GM21723 (cell line): ENCODE measurements around the gene PLIN5.

ENCODE experiments used
- ATAC-seq: cut with Tn5 transposase; IDR thresholded peaks from one replicate; pipeline ENCODE4 v1.9.1; 2021; ENCODE audit warnings: mild to moderate bottlenecking, moderate library complexity; ENCODE audit not compliant: unreplicated experiment

Gene PLIN5

DNA sequence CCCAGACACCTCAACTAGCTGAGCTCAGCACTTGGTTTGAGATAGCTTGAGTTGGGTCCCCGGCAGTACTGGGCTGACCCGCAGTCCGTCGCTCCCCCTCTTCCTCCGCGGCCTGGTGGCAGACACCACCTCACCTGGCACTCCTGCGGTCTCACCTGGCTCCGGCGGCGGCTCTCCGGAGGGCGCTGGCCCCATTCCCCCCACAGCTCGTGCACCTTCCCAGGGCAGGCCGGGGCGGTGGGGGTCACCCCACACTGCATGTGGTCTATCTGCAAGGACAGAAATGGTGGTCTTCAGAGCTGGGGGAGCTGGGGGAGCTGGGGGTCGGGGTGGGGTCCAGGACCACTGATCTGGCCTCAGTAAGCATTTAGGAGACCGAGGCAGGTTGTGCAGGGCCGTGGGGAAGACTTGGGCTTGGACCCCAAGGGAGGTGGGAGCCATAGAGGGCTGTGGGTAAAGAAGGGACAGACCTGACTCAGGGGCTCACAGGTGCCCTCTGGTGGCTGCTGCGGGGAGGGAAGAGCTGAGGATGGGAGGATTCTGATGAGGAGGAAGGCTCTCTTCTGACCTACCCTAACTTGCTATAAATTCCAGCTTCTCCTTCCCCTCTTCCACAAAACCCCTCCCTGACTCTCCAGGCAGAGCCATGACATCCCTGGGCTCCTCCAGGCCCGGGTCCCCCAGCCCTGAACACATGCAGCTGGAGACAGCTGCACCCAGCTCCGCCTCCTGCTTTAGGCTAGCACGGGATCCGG, 10.0 kb downstream of the PLIN5 start:
- no peak for ATAC-seq

DNA sequence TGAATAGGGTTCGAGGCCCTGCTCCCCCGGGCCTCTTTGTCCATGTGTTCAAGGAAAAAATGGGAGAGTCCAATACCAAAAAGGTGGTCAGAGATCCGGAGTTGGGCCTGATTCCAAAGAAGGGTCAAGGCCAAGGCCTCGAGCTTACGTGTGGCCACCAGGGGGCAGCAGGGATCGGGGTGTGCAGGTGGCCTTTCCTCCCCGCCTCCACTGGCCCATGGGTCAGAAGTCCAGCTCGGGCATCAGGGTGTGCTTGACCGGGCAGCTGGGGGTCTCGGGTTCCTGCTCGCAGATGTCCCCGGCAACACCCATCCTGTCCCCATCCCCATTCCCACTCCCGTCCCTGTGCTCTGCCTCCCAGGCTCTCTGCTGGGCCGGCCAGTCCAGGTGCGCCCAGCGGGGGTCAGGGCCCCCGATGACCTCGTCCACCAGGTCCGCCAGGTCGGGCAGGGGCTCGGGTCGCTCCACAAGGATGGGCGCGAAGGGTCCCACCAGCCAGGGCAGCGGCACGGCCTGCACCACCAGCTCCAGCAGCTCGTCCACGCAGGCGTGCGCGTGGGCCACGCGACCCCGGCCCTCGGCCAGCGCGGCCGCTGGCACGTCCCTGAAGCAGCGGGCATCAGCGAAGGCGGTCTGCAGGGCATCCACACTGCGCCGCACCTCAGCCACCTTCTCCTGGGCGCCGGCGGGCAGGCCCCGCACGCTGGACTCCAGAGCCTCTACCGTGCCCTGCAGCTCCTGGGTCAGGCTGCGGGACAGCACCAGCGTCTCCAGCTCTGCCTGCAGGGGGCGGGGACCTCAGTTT, 11.5 kb downstream of the PLIN5 start:
- ATAC-seq: no peak

DNA sequence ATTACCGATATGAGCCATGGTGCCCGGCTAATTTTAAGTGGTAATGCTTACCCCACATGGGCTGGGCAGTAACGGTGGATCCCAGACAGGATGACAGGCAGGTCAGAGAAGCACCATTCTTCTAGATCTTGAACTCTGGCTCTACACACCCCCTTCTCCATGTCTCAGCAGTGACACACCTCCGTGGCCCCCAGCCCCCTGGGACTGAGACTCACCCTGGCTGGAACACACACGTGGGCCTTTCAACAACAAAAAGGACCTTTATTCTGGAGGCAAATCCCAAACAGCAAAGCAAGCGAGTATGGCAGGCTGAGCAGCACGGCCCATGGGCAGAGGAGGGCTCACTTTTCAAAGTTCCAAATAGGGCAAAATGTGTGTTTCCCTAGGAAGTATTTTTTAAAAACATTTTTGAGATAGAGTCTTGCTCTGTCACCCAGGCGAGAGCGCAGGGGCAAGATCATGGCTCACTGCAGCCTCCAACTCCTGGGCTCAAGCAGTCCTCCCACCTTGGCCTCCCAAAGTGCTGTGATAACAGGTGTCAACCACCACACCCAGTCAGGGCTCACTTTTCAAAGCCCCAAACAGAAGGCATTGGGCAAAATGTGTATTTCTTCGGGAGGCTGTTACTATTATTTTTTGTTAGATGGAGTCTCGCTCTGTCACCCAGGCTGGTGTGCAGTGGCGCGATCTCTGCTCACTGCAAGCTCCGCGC, 12.6 kb downstream of the PLIN5 start:
- no peak for ATAC-seq

- ATAC-seq: no peak
Measured at GRCh38 chr19:4521888-4522242, 13.2 kb downstream of the PLIN5 start.

DNA sequence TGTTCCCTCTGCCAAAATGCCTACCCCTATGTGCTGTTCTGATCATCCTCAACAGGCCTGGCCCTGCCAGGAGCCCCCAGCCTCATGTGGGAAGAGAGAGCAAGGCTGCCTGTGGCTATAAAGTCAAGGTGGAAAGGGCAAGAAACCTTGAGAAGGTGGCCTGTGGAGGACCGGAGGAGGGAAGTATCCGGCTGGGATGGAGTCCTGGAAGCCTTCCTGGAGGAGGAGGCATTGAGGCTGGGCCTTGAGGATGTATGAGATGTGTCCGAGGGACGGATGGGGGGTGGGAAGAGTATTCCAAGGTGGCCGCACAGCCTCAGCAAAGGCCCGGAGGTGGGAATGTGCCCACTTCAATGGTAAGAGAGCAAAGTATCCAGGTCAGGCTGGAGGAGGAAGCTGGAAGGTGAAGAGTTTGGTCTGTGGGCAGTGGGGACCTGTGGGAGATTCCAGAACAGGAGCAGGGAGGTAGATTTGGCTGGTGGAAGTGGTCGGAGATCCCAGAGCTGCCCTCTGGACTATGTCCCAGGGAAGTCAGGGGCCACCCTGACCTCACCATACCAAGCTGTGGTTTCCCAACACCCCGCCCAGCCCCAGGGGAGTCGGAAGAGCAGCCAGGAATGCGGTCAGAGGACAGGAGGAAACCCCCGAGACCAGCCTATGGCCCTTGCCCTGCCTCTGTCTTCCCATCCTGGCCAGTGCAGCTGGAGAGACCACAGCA, 13.7 kb downstream of the PLIN5 start:
- no peak for ATAC-seq

DNA sequence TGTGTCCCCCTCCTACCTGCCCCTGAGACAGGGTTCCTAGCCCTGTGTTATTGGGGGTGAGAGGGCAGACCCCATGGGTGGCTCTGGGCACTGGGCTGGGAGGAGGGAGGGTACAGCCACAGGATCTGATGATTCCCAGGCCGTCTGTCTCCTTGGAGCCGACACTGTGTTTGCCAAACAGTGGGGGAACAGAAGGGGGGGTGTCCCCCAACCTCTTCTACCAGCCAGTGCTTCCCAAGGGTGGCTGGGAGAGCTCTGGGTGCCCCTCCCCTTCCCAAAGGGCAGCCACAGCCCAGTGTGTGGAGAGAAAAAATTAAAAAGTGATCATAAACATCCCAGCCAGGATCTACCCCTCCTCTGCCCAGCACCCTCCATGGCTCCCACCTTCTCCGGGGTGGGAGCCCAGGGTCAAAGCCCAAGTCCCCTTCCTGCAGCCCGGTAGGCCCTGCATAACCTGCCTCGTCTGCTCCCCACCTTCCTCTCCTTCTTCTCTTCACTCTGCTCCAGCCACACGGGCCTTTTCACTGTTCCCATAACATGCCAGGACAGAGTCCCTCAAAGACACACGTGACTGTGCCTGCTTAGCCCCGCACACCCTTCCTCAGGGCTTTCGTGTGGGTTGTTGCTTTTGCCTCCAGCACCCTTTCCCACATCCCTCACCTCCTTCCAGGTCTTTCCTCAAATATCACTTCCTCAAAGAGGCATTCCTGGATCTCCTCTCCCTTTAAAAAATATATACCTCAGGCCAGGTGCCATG, 15.3 kb downstream of the PLIN5 start:
- ATAC-seq: no peak

DNA sequence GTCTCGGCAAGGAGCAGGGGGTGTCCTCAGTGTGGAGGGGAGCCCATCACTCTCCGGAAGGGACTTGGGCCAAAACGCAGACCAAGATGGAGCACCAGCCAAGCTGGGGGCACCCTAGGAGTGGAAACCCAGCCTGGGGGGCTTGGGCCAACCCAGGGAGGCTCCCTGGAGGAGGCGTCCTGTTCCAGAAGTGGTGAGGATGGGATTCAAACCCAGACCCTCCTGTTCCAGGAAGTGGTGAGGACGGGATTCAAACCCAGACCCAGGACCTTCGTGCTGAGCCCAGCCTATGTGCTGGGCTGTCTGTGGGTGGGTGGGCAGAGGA, 15.9 kb downstream of the PLIN5 start:
- ATAC-seq: no peak

GRCh38 chr19:4518345-4519171, 16.5 kb downstream of the PLIN5 start, which contains the start of gene PLIN4:
PLIN4 (minus strand) TSS chr19:4518486; CDS start chr19:4518272, 214 bp downstream.
- ATAC-seq: no peak

DNA sequence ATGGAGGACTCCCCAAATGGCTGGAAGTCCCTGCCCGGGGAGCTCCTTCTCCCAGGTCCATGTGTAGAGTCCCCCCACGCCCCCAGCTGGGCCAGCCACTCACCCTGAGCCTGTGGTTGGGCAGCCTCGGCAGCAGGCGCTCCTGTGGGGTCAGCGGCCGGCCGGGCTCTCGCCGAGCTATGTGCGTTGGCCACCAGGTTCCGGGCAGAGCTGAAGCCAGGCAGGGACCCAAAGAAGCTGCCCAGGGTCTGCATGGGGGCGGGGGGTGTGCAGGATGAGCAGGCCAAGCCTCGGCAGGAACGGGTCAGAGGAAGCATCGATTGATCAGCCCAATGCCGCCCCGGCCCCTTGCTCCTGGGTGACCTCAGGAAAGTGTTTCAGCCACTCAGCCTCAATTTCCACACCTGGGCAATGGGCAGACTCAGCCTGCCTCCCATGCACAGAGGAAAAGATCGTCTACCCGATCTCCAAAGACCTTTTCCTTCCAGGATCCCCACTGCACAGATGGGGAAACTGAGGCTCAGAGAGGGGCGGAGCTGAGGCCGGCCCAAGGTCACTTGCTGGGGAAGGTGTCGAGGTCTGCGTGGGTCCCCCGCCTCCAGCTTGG, 17.5 kb downstream of the PLIN5 start:
- ATAC-seq: no peak

DNA sequence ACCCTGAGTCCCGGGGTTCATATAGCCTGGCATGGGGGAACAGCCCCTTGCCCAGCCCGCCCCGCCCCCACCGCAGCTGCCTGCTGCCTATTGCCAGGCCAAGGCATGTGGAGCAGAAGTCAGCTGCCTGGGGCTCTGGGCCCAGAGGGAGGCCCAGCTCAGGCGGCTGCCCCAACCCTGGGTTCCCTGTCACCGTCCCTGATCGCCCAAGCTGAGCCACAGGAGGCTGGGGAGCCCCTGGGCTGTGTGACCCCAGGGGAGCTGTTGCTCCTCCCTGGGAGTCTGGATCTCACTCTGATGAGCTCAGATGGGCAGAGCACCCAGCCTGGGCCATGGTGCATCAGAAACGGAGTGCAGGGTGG, 18.1 kb downstream of the PLIN5 start:
- ATAC-seq: no peak

DNA sequence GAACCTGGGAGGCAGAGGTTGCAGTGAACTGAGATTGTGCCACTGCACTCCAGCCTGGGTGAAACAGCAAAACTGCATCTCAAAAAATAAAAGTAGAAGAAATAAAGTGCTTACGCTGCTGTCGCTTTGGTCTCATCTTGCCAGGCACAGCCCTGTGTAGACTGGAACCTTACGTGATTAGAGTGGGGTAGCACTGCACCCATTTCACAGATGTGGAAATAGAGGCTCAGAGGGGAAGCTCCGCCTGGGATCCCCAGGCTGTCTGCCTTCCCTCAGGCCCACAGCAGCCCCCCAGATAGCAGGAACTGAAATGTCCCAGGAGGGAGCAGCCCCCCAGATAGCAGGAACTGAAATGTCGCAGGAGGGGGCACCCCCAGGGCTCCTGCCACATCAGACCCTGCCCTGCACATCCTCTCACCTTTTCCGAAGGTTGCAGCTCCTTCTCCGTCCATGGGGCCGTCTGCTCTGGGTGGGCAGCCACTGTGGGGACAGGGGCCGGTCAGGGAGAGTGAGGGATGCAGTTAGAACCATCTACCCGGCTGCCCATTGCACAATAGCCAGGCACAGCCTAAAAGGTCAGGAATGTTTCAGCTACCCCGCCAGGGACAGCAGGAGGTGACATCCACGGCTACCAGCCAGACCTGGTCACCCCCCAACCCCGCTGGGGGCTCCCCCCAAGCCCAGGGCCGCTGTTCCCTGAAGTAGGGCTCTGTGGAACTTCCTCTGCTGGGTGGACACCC, 18.7 kb downstream of the PLIN5 start:
- ATAC-seq: no peak

GRCh38 chr19:4515732-4516131, 19.3 kb downstream of the PLIN5 start:
- ATAC-seq: no peak

GRCh38 chr19:4513248-4513647, 21.8 kb downstream of the PLIN5 start:
- ATAC-seq: no peak

GRCh38 chr19:4512070-4512469, 23.0 kb downstream of the PLIN5 start:
- no peak for ATAC-seq

- no peak for ATAC-seq
Measured at GRCh38 chr19:4511300-4512054, 23.5 kb downstream of the PLIN5 start.

- no peak for ATAC-seq
Measured at GRCh38 chr19:4510435-4511255, 24.4 kb downstream of the PLIN5 start.

- no peak for ATAC-seq
Measured at GRCh38 chr19:4508698-4509097, 26.3 kb downstream of the PLIN5 start.
